Measurements from ENCODE around the gene IPO4.

The IPO4 gene

GRCh38 chr14:24132061-24132685 is 56.4 kb downstream of the IPO4 start:
- FAIRE-seq (no peak), DNase-seq (ENCODE audit: insufficient read length) (no peak)
- no peak for TF ChIP-seq POLR2A (IDR thresholded peaks at IDR 0.05; ENCODE audit: low read depth, low read length)
- TF ChIP-seq POLR2AphosphoS5 (IDR thresholded peaks at IDR 0.05; ENCODE audit: low read depth, low read length): no peak
- no peak for TF ChIP-seq TAF1 (IDR thresholded peaks at IDR 0.05; ENCODE audit: borderline replicate concordance, low read depth, low read length)

- TF ChIP-seq POLR2AphosphoS5 (IDR thresholded peaks at IDR 0.05; ENCODE audit: low read depth, low read length) (no peak), TAF1 (IDR thresholded peaks at IDR 0.05; ENCODE audit: borderline replicate concordance, low read depth, low read length) (no peak), POLR2A (IDR thresholded peaks at IDR 0.05; ENCODE audit: low read depth, low read length) (no peak)
- DNase-seq (ENCODE audit: insufficient read length) (no peak), FAIRE-seq (no peak)
These were observed 57.1 kb downstream of the IPO4 start for GRCh38 chr14:24131549-24131966.

GRCh38 chr14:24130717-24131548 is 57.7 kb downstream of the IPO4 start:
- DNase-seq (ENCODE audit: insufficient read length): no peak
- no peak for FAIRE-seq
- TF ChIP-seq TAF1 (IDR thresholded peaks at IDR 0.05; ENCODE audit: borderline replicate concordance, low read depth, low read length) (no peak), POLR2A (IDR thresholded peaks at IDR 0.05; ENCODE audit: low read depth, low read length) (no peak), POLR2AphosphoS5 (IDR thresholded peaks at IDR 0.05; ENCODE audit: low read depth, low read length) (no peak)

GRCh38 chr14:24130380-24130716 is 58.3 kb downstream of the IPO4 start, which contains the start of gene FITM1:
TSS of gene FITM1 (plus strand) at chr14:24130659. CDS start at chr14:24131564, 905 bp downstream.
- FAIRE-seq (no peak), DNase-seq (ENCODE audit: insufficient read length) (no peak)
- no peak for TF ChIP-seq POLR2AphosphoS5 (IDR thresholded peaks at IDR 0.05; ENCODE audit: low read depth, low read length)
- TF ChIP-seq POLR2A (IDR thresholded peaks at IDR 0.05; ENCODE audit: low read depth, low read length): no peak
- TF ChIP-seq TAF1 (IDR thresholded peaks at IDR 0.05; ENCODE audit: borderline replicate concordance, low read depth, low read length): no peak

Data from GM12892 (cell line).